C4-2B (cell line): ENCODE results near the gene MAPKBP1.

ENCODE experiments used
- ZFX ChIP-seq: fragments of 450-650 bp; IDR thresholded peaks from 2 replicates; pipeline ENCODE4 v1.6.1; 2017
- TF ChIP-seq, protein P1 (sequence below): fragments of 450-650 bp; conservative IDR thresholded peaks from 2 replicates; pipeline ENCODE4 v1.5.1; 2017; ENCODE audit warnings: mild to moderate bottlenecking

DNA sequence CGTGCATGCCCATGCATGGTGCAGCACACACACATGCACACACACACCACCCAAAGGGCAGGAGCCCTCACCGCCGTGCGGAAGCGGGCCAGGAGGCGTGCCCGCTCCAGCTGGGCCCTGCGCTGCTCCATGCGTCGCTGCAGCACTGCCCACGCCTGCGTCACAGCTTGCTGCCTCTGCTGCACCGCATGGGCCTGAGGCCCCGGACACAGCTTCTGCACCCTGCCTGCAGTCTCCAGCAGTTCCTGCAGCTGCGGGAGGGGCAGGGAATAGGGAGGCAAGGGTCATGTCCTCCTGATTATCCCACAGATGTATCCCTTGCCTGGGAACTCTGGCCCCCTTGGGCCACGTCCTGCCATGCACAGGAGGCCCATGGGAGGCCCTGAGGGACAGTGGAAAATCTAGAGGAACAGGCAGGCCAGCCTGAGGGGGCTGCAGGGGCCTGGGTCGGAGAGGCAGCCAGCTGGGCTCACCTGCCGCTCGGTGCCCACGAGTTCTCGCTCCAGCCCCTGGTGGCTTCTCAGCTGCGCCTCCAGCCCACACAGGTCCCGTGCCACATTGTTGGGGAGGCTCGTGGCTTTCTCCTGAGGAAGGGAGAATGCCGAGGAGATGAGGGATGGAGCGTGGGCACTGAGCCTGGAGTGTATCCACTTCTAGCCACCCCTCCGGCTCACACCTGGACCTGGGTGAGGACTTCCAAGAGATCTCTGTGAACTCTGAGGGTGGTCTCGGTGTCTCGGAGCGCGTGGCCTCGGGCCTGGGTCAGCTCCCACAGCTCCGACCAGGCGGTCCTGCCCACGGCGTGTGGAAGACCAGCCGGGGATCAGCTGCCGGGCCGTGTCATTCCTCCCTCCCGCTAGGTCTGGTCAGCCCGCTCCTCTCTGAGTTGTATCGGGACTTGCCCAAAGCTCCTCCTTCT, 95.7 kb downstream of the MAPKBP1 start:
- TF ChIP-seq, protein P1, sequence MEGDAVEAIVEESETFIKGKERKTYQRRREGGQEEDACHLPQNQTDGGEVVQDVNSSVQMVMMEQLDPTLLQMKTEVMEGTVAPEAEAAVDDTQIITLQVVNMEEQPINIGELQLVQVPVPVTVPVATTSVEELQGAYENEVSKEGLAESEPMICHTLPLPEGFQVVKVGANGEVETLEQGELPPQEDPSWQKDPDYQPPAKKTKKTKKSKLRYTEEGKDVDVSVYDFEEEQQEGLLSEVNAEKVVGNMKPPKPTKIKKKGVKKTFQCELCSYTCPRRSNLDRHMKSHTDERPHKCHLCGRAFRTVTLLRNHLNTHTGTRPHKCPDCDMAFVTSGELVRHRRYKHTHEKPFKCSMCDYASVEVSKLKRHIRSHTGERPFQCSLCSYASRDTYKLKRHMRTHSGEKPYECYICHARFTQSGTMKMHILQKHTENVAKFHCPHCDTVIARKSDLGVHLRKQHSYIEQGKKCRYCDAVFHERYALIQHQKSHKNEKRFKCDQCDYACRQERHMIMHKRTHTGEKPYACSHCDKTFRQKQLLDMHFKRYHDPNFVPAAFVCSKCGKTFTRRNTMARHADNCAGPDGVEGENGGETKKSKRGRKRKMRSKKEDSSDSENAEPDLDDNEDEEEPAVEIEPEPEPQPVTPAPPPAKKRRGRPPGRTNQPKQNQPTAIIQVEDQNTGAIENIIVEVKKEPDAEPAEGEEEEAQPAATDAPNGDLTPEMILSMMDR, result no peak
- TF ChIP-seq ZFX, result no peak
